Measurements from ENCODE around the gene DENND4A.

Gene DENND4A

DNA sequence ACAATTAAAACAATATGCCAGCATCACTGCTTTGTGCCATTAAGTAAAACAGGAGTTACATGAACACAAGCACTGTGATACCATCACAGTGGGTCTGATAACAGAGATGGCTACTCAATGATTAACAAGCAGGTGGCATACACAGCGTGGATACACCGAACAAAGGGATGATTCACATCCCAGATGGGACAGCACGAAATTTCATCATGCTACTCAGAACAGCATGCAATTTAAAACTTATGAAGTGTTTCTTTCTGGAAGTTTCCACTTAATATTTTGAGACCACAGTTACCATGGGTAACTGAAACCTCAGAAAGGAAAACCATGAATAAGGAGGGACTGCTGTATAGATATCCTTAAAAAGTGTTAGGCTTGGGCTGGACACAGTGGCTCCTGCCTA lies 125.8 kb downstream of the DENND4A start:
- no peak for DNase-seq (ENCODE audit: low spot score)

DNA sequence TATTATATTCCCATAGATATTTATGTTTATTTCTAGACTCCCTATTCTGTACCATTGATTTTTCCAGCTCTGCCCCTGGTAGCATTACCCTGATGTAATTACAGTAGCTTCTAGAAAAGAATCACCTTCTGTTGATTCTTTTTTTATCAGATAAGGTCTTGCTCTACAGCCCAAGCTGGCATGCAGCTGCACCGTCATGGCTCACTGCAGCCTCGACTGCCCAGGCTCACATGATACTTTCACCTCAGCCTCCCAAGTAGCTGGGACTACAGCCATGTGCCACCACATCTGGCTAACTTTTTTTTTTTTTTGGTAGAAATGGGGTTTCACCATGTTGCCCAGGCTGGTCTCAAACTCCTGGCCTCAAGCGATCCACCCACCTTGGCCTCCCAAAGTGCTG lies 128.6 kb downstream of the DENND4A start:
- DNase-seq (ENCODE audit: low spot score) = no peak

DNA sequence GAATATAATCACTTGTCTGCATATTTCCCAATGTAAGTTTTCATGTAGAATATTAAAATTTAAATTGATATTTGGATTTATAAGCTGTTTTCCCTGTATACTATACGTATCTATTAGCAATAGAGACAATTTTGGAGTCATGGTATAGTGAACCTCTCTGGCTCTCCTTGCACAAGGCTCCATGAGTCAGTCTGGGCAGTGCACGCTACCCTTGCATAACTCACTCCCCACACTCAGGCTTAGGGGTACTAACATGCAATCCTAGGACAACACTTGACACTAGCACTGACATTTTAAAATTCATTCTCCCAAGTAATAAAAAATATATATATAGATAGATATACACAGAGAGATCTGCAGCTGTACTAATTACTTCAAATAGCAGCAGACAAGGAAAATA lies 131.2 kb downstream of the DENND4A start:
- no peak for DNase-seq (ENCODE audit: low spot score)

- DNase-seq (ENCODE audit: low spot score) = no peak
Observed at GRCh38 chr15:65659502-65660052, 132.5 kb downstream of the DENND4A start.

- DNase-seq (ENCODE audit: low spot score) = no peak
Observed at GRCh38 chr15:65655457-65655856, 136.6 kb downstream of the DENND4A start.

GRCh38 chr15:65655026-65655425 lies 137.1 kb downstream of the DENND4A start:
- no peak for DNase-seq (ENCODE audit: low spot score)

GRCh38 chr15:65653801-65654521 lies 138.1 kb downstream of the DENND4A start:
- DNase-seq (ENCODE audit: low spot score) = no peak

DNA sequence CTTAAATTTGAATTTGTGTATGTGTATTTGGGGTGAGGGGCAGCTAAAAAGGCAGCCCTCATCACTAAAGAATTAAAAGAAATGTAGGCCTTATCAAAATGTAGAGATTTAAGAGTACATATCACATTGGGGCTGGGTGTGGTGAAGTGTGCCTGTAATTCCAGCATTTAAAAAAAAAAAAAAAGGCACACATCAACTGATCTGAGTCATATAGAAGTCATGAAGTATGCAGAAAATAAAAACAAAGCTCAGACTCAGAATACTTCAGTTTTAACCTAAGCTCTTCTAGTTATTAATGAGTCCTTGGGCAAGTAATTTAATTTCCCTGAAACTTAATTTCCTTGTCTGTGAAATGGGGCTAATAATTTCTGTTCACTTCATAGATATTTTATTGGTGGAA lies 138.8 kb downstream of the DENND4A start:
- DNase-seq (ENCODE audit: low spot score) = no peak

- no peak for DNase-seq (ENCODE audit: low spot score)
Observed at GRCh38 chr15:65651831-65652749, 140.0 kb downstream of the DENND4A start.

GRCh38 chr15:65651042-65651322 lies 141.1 kb downstream of the DENND4A start:
- no peak for DNase-seq (ENCODE audit: low spot score)

GRCh38 chr15:65650312-65651041 lies 141.6 kb downstream of the DENND4A start:
- no peak for DNase-seq (ENCODE audit: low spot score)

DNA sequence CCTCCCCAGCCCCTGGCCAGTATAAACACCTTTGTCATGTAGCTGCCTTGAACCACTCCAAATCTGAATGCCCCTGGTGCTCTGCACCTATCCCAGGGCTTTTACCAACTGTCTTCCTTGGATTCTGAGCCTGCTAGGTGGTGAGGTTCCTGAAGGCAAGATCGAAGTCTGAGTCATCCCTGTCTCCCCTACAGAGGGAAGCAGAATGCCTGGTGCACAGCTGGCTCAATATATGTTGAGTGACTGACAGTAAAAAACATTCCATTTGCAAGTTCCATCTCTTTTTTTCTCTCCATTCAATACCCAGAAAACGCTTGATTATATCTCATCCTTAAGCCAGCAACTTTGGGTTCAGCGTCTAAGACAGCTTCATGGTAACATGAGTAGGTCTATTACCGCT lies 145.6 kb downstream of the DENND4A start:
- no peak for DNase-seq (ENCODE audit: low spot score)

DNA sequence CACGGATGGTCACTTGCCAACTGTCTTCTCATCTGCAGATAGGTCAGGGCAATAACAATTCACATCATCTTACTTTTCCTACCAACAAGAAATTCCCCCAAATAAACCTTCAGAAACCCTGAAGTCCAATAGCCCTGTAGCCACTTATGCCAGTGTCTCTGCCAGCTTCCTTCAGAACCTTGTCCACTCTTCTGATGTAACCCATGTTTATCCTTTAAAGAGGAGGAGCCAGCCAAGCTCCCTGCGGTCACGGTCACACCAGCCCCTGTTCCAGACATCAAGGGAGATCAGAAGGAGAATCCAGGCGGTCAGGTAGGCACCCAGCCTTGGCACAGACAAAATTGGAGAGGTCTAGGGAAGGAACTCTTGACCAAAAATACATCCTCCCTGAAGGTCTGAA lies 146.7 kb downstream of the DENND4A start:
- DNase-seq (ENCODE audit: low spot score) = no peak

GRCh38 chr15:65644282-65644681 lies 147.8 kb downstream of the DENND4A start:
- DNase-seq (ENCODE audit: low spot score) = no peak

DNA sequence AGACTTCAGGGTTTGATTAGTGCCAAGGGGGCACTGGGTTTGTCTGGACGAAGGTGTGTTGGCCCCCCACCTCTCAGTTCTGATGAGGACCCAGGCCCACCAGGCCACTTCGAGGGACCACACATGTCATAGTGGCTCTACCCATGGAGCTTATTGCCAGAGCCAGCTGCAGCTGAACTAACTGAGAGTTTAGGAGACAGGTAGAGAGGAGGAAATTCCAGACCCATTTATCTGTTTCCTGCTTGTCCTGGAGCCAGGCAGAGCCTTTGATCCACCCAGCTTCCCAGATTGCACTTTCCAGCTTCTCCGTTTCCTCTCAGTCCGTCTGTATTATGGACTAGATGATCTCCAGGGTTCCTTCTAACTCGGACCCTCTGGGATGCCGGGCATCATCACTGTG lies 149.5 kb downstream of the DENND4A start:
- no peak for DNase-seq (ENCODE audit: low spot score)

GRCh38 chr15:65641768-65642475 lies 150.2 kb downstream of the DENND4A start:
- no peak for DNase-seq (ENCODE audit: low spot score)

- DNase-seq (ENCODE audit: low spot score) = no peak
Observed at GRCh38 chr15:65639509-65639908, 152.6 kb downstream of the DENND4A start.

DNA sequence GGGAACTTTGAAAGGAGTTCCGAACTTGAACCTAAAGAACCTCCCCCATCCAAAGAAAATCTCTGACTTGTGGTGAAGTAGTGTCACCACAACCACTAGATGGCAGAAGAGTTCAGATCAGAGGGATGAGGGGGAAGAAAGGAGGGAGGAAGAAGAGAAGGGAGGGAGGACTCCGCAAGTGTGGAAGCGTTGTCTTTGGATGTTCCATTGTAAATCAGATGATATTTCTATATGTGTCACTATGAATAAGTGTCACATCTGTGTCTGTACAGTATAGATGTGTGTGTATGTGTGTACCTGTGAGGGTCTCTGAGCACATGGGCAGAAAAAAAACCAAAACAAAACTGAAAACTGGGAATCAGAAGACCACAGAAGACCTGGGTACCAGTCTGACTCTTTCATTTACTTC lies 153.4 kb downstream of the DENND4A start:
- DNase-seq (ENCODE audit: low spot score) = peak; percentile 81

DNA sequence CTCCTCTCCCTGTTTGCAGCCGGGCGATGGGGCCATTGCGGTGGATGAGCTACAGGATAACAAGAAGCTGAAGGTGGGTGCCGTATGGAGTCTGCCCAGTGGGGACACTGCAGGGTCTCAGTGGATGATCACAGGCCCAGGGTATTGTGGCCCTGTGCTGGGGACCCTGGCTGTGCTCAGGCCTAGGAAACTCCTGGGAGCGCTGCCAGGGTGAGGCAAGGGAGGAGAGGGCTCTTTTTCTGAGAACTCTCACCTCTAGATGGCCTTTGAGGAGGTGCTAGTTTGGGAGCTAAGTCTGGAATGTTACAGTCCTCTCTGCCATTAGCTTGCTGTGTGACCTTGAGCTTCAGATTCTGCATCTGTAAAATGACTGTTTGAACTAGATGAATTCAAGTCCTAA lies 154.0 kb downstream of the DENND4A start:
- DNase-seq (ENCODE audit: low spot score) = no peak

DNA sequence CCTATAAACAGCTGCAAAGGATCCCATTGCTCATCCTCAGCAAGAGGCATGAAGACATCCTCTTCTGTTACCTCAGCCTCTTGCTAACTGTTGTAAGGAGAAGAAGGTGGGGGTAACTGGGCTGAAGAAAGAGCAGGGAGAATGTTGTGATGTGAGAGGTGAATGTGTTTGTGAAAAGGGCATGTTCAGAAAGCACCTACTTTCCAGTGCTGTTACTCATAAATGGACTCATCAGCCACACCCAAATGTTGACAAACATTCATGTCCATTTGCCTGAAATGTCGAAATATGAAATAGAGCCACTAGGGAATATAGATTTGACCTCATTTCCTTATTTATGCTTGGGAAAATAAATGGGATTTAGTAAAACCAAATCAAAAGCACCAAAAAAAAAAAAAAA lies 157.7 kb downstream of the DENND4A start:
- DNase-seq (ENCODE audit: low spot score) = no peak

- DNase-seq (ENCODE audit: low spot score) = no peak
Observed at GRCh38 chr15:65633752-65634151, 158.3 kb downstream of the DENND4A start.

DNA sequence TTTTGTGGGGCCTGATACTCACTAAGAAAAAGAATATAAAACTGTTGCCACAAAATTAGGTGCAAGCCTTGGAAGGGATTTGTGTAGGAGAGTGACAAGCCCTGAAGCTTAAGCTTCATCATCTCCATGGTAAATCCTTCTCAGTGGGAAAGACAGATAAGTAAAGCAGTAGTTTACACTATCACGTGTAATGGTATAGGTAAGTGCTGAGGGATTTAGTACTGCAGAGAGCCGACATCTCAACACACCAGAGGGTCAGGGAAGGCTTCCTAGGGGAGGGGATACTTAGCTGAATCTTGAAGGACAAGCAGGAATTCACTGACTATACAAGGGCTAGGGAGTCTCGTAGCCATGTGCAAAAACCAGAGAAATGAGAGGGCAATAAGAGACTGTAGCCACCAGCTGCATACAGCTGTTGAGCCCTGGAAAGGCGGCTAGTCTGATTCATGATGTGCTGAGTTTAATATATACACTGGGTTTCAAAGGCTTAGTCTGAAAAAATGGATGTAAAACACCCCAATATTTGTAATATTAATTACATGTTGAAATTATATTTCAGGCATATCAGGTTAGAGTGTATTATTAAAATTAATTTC lies 159.2 kb downstream of the DENND4A start:
- DNase-seq (ENCODE audit: low spot score) = no peak
